IPS-18c (cell line): ENCODE results near the gene TET1.
"Not testable (repeated sequence)": the region's sequence is repeated elsewhere in the genome, so short reads cannot be mapped to it uniquely, and the experiment has no call there.

Experiments
- H3K4me3 ChIP-seq: 2 replicates; pipeline ENCODE4 v1.7.0; 2013; ENCODE audit warnings: low read depth, mild to moderate bottlenecking, low read length, moderate library complexity; ENCODE audit not compliant: insufficient read depth
- H3K9me3 ChIP-seq: one replicate; pipeline ENCODE4 v1.6.1; 2013; ENCODE audit warnings: mild to moderate bottlenecking, low read length, moderate library complexity; ENCODE audit not compliant: control insufficient read depth, insufficient read depth

Gene TET1

GRCh38 chr10:68633816-68634466 is 73.8 kb downstream of the TET1 start:
- no peak overlapping the region for H3K4me3 ChIP-seq
- peaks cover 2% of the 10 kb centered on the region for H3K9me3 ChIP-seq

DNA sequence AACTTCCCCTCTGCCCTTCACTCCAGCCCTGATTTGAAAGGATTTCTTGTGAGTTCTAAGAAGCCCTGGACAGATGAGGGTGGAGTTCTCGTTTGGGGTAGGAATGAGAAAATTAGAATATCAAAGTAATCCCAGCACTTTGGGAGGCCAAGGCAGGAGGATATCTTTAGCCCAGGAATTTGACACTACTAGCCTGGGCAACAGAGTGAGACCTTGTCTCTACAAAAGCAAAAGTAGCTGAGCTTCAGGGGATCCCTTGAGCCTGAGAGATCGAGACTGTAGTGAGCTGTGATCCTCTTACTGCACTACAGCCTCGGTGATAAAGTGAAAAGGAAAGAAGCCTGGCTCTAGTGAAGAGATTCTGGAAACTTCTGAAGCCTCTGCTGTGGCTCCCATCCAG is 76.2 kb downstream of the TET1 start:
- Histone ChIP-seq H3K9me3 (no peaks in the 10 kb centered on the region), H3K4me3 (no peak overlapping the region)

DNA sequence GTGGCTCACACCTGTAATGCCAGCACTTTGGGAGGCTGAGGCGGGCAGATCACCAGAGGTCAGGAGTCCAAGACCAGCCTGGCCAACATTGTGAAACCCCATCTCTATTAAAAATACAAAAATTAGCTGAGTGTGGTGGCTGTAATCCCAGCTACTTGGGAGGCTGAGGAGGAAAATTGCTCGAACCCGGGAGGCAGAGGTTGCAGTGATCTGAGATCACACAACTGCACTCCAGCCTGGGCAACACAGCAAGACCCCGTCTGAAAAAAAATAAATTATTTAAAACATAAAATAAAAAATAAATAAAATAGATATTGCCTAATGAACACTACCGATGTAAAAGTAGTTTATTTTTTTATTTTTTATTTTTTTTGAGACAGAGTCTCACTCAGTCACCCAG is 83.4 kb downstream of the TET1 start:
- not testable (repeated sequence) for H3K9me3 ChIP-seq

DNA sequence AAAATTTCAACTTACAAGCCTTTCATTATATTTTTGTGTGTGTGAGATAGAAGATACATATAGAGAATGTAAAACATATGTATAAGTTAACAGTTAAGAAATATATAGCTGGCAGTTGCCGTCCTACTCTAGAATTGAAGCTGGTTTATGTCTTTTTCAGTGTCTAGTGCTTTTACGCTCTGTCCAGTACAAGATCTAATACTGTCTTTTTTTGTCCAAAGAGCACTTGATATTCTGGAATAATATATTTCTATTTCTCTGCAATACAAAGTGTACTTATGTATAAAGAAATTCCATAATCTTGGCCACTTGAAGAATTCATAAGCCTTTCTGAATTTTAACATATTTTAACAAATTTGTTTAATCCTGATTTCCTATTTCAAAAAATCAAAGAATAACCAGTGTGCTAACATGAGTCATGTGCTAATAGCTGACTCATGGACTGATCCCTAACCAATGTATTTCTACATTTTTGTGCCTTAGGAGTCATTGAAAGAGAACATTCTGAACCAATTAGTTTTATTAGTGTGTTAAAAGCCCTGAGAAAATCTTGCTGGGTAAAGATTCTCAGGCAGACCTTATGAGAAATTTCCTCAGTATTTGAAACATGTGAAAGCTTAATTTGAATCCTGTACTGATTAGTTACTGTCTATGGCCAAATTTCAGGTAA is 87.7 kb downstream of the TET1 start:
- no peak overlapping the region for H3K4me3 ChIP-seq

More for the DNA sequence above, 83.4 kb downstream of the TET1 start:
- H3K4me3 ChIP-seq: not testable (repeated sequence)

DNA sequence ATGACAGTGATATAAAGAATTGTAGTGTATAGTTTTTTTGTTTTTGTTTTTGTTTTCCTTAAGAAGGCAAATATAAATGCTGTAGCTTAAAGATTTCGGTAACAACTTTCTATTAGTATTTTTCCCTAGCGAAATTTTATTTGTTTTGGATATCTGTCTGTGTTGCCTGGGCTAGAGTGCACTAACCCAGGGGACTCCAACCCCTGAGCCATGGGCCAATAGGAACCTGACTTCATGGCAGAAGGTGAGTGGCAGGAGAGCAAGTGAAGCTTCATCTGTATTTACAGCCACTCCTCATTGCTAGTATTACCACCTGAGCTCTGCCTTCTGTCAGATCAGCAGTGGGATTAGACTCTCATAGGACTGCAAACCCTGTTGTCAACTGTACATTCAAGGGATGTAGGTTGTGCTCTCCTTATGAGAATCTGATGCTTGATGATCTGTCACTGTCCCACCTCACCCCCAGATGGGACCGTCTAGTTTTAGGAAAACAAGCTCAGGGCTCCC is 95.5 kb downstream of the TET1 start:
- no peak overlapping the region for H3K4me3 ChIP-seq
- H3K9me3 ChIP-seq: no peaks in the 10 kb centered on the region

More for the DNA sequence above, 87.7 kb downstream of the TET1 start:
- no peaks in the 10 kb centered on the region for H3K9me3 ChIP-seq

DNA sequence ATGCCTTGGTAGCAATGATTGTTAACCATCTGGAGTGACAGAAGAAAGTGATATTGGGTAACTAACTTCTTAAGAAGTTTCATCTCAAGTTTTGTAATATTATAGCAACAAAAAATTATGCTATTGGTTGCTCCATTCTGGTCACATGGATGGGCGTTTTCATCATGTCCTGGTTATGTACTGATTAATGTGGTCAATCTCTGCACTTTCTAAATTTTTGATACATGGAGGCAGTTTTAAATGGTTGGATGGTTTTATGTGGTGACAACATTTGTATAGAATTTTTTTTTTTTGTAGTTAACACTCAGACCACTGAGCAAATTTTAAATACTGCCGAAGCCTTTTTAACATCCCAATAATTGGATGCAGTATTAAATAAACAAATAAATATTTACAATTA is 105.7 kb downstream of the TET1 start:
- H3K9me3 ChIP-seq: no peaks in the 10 kb centered on the region

GRCh38 chr10:68666280-68666760 is 106.2 kb downstream of the TET1 start:
- H3K4me3 ChIP-seq: no peak overlapping the region
- H3K9me3 ChIP-seq: no peaks in the 10 kb centered on the region

More for the DNA sequence above, 105.7 kb downstream of the TET1 start:
- no peak overlapping the region for H3K4me3 ChIP-seq

DNA sequence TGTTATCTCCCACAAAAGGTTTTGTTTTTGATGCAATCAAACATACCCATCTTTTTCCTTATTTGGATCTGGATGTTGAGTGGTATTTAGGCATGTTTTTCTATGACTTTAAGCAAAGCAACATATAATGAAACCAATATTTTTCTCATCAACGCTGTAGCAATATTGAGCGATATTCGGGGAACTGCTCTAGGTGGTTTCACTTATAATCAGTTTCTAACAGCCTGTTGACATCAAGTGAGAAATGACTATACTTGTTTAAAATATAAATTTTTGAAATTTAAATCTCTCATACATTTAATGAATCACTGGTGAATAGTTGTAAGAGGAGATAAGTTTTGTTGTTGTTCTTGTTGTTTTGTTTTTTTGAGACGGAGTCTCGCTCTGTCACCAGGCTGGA is 108.1 kb downstream of the TET1 start:
- no peak overlapping the region for H3K4me3 ChIP-seq
- H3K9me3 ChIP-seq: no peaks in the 10 kb centered on the region

GRCh38 chr10:68668972-68669371 is 108.8 kb downstream of the TET1 start:
- Histone ChIP-seq H3K9me3 (no peaks in the 10 kb centered on the region), H3K4me3 (no peak overlapping the region)

DNA sequence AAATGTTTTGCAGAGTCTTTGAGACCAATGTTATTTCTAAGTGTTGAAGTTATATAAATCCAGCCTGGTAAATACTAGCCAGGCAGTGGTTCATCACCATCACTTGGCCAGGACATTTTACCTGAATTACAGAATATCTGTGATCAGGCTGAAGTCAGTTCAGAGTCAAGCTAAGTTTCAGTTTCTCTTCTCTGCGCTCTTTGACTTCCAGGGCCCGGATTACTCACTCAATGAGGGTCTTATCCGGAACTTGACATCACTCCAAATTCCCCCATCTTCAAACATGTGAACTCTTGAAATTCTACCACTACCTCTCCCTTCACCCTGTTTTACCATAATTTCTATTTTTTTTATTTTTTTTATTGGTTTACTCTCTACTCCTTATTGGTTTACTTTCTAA is 124.3 kb downstream of the TET1 start:
- H3K4me3 ChIP-seq: no peak overlapping the region
- no peaks in the 10 kb centered on the region for H3K9me3 ChIP-seq

DNA sequence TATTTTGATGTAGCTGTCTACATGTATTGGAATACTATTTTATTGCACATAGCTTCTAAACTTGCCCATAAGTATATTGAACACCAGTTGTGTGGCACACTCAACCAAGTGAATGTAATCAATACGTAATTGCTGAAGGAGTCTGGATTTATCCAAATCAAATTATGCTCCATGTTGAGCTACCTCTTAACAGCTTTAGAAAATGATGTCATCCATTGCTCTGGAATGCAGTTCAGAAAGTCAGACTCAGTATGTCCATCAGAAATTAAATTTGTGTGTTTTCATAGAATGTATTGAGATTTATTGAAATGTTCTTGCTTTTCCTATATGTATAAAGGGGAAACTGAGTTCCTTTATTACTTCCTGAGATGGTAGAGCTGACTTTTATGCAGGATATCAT is 135.9 kb downstream of the TET1 start:
- Histone ChIP-seq H3K9me3 (no peaks in the 10 kb centered on the region), H3K4me3 (no peak overlapping the region)

DNA sequence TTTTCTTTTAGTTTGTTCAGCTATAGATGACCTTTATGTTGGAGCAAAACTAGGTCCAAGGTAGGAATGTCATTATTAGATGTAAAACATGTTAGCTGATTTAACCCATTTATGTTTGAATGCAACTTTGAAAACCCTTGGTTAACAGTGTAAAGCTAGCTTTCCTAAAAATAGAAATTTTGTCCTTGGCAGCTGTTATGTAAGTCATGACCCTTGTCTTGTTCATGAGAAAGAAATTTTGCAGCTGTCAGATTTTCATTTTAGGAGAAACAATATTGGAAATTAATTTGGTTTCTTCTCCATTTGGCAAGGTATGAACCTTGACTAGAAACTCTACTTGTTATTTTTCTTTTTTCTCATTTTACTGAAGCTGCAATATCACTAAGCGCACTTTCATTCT is 137.0 kb downstream of the TET1 start:
- no peak overlapping the region for H3K4me3 ChIP-seq
- H3K9me3 ChIP-seq: no peaks in the 10 kb centered on the region

GRCh38 chr10:68700197-68700596 is 140.1 kb downstream of the TET1 start:
- Histone ChIP-seq H3K9me3 (no peaks in the 10 kb centered on the region), H3K4me3 (no peak overlapping the region)

- no peaks in the 10 kb centered on the region for H3K9me3 ChIP-seq
- no peak overlapping the region for H3K4me3 ChIP-seq
These were observed 145.4 kb downstream of the TET1 start for GRCh38 chr10:68705548-68705947.

DNA sequence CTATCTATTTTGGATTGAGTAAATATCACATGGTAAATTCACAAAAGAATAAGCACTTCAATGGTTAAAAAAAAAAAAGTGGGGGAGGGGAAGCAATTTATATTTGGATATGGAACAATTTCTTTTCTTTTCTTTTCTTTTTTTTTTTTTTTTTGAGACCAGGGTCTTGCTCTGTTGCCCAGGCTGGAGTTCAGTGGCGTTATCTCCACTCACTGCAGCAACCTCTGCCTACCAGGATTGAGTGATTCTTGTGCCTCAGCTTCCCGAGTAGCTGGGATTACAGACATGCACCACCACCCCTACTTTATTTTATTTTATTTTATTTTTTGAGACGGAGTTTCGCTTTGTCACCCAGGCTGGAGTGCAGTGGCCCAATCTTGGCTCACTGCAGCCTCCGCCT is 148.8 kb downstream of the TET1 start:
- H3K9me3 ChIP-seq, H3K4me3 ChIP-seq: not testable (repeated sequence)

DNA sequence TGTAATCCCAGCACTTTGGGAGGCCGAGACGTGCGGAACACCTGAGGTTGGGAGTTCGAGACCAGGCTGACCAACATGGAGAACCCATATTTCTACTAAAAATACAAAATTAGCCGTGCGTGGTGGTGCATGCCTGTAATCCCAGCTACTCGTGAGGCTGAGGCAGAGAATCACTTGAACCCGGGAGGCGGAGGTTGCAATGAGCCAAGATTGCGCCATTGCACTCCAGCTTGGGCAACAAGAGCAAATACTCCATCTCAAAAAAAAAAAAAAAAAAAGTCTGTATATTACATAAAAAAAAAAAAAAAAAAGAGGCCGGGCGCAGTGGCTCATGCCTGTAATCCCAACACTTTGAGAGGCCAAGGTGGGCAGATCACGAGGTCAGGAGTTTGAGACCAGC is 152.9 kb downstream of the TET1 start:
- not testable (repeated sequence) for H3K4me3 ChIP-seq, H3K9me3 ChIP-seq

DNA sequence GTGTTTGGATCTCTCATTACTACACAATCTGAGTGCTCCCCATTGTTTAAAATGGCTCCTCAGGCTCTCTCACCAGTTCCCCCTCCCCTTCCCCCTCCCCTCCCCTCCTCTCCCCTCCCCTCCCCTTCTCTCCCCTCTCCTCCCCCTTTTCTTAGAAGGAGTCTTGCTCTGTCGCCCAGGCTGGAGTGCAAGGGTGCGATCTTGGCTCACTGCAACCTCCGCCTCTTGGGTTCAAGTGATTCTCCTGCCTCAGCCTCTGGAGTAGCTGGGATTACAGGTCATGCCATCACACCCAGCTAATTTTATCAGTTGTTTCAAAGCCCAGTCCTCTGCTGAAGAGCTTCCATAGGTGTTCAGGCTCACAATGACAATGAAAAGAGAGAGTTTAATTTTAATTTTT is 157.3 kb downstream of the TET1 start:
- Histone ChIP-seq H3K9me3 (no peaks in the 10 kb centered on the region), H3K4me3 (no peak overlapping the region)

- H3K9me3 ChIP-seq: no peaks in the 10 kb centered on the region
- H3K4me3 ChIP-seq: peak within 1 kb of the TSS; percentile 98
These were observed 160.9 kb downstream of the TET1 start, which contains the start of gene CCAR1 for GRCh38 chr10:68720793-68721672. TSS of gene CCAR1 (plus strand) at chr10:68721239. CDS start at chr10:68722505, 1,266 bp downstream.
